ENCODE data around the gene FAIM2.
"Not testable (repeated sequence)": the region's sequence is repeated elsewhere in the genome, so short reads cannot be mapped to it uniquely, and the experiment has no call there.

Gene FAIM2

DNA sequence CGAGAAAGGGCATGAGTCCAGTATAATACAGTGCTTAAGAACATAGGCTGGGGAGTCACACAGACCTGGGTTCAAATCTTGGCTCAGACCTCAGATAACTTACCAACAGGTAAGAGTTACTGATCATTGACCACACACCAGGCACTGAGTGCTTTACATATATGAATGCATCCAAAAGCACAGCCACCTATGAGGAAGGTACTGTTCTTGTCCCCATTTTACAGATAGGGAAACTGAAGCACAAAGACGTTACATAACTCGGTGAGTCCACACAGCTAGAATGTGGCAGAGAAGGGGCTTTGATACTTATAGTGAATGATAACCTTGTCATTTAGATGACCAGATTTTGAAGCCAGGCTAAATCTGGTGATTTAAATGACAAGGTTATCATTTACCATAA, 27.6 kb downstream of the FAIM2 start:
- TF ChIP-seq TAF1 (IDR thresholded peaks at IDR 0.05; ENCODE audit: low read depth, low read length), result no peak
- no peak for TF ChIP-seq PAX5 (IDR thresholded peaks at IDR 0.05; ENCODE audit: insufficient read depth, low read length, severe bottlenecking)
- no peak for TF ChIP-seq POLR2AphosphoS5 (IDR thresholded peaks at IDR 0.05; ENCODE audit: low read depth, low read length)
- TF ChIP-seq SPI1 (IDR thresholded peaks at IDR 0.05; ENCODE audit: low read depth, low read length), result no peak
- no peak for TF ChIP-seq POU2F2 (IDR thresholded peaks at IDR 0.05; ENCODE audit: low read depth, low read length)
- TF ChIP-seq POLR2A (IDR thresholded peaks at IDR 0.05; ENCODE audit: low read depth, low read length), result no peak
- DNase-seq (ENCODE audit: insufficient read length, low spot score) (no peak), FAIRE-seq (no peak)

DNA sequence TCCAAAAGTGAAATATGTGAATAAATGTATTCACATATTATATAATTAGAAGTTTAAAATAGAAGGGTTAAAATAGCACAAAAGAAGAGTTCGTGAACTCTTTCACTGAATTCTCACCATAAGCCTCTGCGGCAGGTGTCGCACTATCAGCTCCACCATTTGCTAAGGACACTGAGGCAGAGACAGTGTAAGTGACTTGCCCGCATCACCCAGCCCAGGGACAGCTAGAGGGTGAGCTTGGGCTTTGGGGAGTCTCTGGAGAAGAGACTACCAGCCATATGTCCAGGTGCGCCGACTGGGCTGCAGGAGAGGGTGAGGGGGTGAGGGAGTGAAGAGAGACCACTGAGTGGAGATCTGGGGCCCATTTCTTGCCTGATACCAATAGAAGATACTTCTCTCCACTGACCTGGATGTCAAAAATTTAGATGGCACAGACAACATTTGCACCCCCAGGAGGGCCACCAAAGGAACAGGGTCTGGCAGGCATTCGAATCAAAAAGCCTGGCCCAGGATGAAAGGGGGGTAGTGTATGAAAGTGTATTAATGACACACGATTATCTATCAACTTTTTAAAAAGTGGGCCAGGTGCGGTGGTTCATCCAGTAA, 28.5 kb downstream of the FAIM2 start:
- no peak for DNase-seq (ENCODE audit: insufficient read length, low spot score)
- no peak for FAIRE-seq
- no peak for TF ChIP-seq TAF1 (IDR thresholded peaks at IDR 0.05; ENCODE audit: low read depth, low read length)
- no peak for TF ChIP-seq PAX5 (IDR thresholded peaks at IDR 0.05; ENCODE audit: insufficient read depth, low read length, severe bottlenecking)
- no peak for TF ChIP-seq POLR2A (IDR thresholded peaks at IDR 0.05; ENCODE audit: low read depth, low read length)

DNA sequence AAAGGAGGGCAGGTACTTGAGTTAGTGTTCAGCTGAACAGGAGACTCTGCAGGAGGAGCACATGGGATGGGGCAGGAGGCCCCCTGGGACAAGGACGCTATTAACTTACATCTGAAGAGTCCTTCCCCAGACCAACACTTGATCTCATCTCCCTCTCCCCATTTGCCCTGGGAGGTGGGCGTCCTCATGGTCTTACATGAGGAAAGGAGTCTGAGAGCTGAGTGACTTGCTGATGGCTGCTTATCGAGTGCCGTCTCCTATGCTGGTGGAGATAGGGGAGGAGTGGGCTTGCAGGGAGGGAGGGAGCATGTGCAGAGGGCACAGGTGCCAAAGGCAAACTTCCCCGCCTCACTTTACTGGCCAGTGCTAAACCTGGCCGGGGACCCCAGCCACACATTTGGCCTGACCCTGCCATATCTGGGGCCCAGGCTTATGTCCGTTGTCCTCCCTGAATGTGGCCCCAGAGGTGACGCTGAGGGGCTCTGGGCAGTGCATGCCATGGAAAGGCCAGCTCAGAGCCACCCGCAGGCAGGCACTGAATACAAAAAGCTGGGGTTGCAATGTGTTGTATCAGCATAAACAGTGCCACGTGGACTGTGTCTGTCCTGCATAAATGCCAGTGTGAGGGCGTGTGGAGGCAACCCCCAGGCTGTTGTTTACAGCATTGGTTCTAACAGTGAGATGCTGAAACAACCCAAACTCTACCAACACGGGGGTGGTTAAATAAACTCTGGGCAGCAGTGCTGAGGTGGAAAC, 29.4 kb downstream of the FAIM2 start:
- FAIRE-seq (no peak), DNase-seq (ENCODE audit: insufficient read length, low spot score) (no peak)
- no peak for TF ChIP-seq SPI1 (IDR thresholded peaks at IDR 0.05; ENCODE audit: low read depth, low read length)
- TF ChIP-seq POLR2AphosphoS5 (IDR thresholded peaks at IDR 0.05; ENCODE audit: low read depth, low read length), result no peak
- no peak for TF ChIP-seq POLR2A (IDR thresholded peaks at IDR 0.05; ENCODE audit: low read depth, low read length)
- no peak for TF ChIP-seq PAX5 (IDR thresholded peaks at IDR 0.05; ENCODE audit: insufficient read depth, low read length, severe bottlenecking)
- TF ChIP-seq TAF1 (IDR thresholded peaks at IDR 0.05; ENCODE audit: low read depth, low read length), result no peak
- no peak for TF ChIP-seq POU2F2 (IDR thresholded peaks at IDR 0.05; ENCODE audit: low read depth, low read length)

DNA sequence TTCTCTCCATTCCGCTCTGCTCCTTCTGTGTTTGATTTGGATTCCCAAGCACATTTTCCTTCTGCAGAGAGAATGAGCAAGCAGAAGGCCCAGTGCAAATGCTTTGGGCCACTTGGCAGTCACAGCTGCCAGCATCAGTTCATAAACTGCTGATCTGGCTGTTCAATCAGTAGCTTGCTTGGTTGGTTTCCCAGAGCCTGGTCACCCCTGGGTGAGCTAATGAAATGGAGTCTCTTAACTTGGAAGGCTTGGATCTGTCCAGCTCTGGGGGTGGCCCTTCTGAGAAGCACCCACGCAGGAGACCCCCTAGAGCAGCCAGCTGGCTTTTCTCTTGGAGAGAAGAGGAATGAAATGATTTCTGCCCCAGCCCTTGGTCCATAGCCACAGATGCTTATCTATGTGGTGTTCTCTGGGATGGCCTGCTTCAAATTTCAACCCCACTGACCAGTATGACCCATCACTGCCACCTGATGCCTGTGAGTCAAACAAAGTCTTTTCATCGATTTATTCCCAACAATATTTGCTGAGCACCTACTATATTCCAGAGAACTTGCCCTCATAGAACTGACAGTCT, 30.3 kb downstream of the FAIM2 start:
- no peak for TF ChIP-seq POLR2AphosphoS5 (IDR thresholded peaks at IDR 0.05; ENCODE audit: low read depth, low read length)
- no peak for TF ChIP-seq SPI1 (IDR thresholded peaks at IDR 0.05; ENCODE audit: low read depth, low read length)
- no peak for TF ChIP-seq POU2F2 (IDR thresholded peaks at IDR 0.05; ENCODE audit: low read depth, low read length)
- no peak for FAIRE-seq

DNA sequence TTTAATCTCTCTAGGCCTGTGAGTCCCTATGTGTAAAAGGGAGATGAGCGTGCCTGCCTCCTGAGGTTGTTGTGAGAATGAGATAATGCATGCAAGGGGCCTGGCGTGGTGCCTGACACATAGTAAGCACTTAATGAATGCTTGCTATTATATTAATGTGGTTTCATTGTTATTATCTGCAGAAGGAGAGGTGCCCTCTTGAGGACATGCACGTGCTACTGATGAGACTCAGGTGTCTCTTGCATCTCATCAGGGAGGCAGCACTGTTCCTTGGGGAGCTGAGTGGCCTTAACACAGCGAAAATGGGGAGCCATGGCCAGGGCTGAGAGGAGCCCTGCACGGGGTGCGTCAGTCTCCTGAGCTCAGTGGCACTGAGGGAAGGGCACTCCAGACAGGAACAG, 30.9 kb downstream of the FAIM2 start:
- TF ChIP-seq SPI1 (IDR thresholded peaks at IDR 0.05; ENCODE audit: low read depth, low read length) (no peak), POLR2A (IDR thresholded peaks at IDR 0.05; ENCODE audit: low read depth, low read length) (no peak), TAF1 (IDR thresholded peaks at IDR 0.05; ENCODE audit: low read depth, low read length) (no peak), POLR2AphosphoS5 (IDR thresholded peaks at IDR 0.05; ENCODE audit: low read depth, low read length) (no peak), PAX5 (IDR thresholded peaks at IDR 0.05; ENCODE audit: insufficient read depth, low read length, severe bottlenecking) (no peak), POU2F2 (IDR thresholded peaks at IDR 0.05; ENCODE audit: low read depth, low read length) (no peak)
- no peak for DNase-seq (ENCODE audit: insufficient read length, low spot score)
- no peak for FAIRE-seq

More for the DNA sequence above, 30.3 kb downstream of the FAIM2 start:
- DNase-seq (ENCODE audit: insufficient read length, low spot score), result no peak

DNA sequence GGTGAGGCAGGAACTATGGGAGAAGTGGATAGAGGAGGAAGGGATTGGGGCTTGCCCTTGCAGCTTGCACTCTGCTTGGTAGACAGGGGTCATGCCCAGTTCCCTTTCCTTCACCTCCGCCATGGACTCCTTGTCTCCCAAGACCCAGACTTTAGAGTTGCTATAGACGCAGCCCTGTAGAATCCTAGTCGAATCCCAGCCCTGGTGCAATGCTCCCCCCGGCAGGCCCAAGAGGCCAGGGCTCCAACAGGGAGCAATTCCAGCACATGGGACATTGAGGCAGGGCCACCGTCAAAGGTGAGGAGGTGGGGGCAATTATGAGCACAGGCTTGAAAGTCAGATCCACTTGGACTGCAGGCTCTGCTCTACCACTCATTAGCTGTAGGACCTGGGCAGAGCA, 31.3 kb downstream of the FAIM2 start:
- DNase-seq (ENCODE audit: insufficient read length, low spot score), result no peak
- no peak for TF ChIP-seq POLR2AphosphoS5 (IDR thresholded peaks at IDR 0.05; ENCODE audit: low read depth, low read length)
- no peak for TF ChIP-seq POLR2A (IDR thresholded peaks at IDR 0.05; ENCODE audit: low read depth, low read length)
- TF ChIP-seq POU2F2 (IDR thresholded peaks at IDR 0.05; ENCODE audit: low read depth, low read length), result no peak
- no peak for TF ChIP-seq PAX5 (IDR thresholded peaks at IDR 0.05; ENCODE audit: insufficient read depth, low read length, severe bottlenecking)
- TF ChIP-seq SPI1 (IDR thresholded peaks at IDR 0.05; ENCODE audit: low read depth, low read length), result no peak
- no peak for TF ChIP-seq TAF1 (IDR thresholded peaks at IDR 0.05; ENCODE audit: low read depth, low read length)
- no peak for FAIRE-seq

DNA sequence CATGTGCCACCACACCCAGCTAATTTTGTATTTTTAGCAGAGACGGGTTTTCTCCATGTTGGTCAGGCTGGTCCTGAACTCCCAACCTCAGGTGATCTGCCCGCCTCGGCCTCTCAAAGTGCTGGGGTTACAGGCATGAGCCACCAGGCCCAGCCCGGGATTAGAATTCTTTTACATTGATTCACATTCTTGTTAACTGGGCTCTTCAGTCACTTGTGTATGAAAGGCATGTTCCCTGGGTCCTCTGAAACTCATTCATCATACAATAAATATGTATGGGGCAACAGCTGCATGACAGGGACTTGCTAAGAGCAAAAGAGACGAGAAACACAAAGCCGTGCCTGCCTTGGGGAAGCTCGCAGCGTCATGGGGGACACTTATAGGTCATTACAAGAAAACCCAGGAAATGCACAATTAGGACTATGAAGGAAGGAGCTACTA, 31.9 kb downstream of the FAIM2 start:
- FAIRE-seq; DNase-seq (ENCODE audit: insufficient read length, low spot score): not testable (repeated sequence)

DNA sequence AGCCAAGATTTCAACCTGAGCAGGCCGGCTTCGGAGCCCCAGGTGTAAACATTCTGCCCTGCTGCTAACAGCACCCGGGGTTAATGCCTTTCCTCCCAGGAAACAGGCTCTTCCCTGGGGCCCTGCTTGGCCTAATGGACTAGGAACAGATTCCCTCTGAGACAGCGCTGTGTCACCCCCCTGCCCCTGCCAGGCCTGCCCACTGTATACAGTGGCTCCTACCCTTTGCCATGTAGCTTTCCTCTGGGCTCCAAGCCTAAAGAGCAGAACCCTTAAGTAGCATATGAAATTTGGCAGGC, 32.5 kb downstream of the FAIM2 start:
- TF ChIP-seq POLR2A (IDR thresholded peaks at IDR 0.05; ENCODE audit: low read depth, low read length), result no peak
- TF ChIP-seq SPI1 (IDR thresholded peaks at IDR 0.05; ENCODE audit: low read depth, low read length), result no peak
- no peak for TF ChIP-seq PAX5 (IDR thresholded peaks at IDR 0.05; ENCODE audit: insufficient read depth, low read length, severe bottlenecking)
- no peak for TF ChIP-seq POLR2AphosphoS5 (IDR thresholded peaks at IDR 0.05; ENCODE audit: low read depth, low read length)
- TF ChIP-seq POU2F2 (IDR thresholded peaks at IDR 0.05; ENCODE audit: low read depth, low read length), result no peak
- TF ChIP-seq TAF1 (IDR thresholded peaks at IDR 0.05; ENCODE audit: low read depth, low read length), result no peak
- DNase-seq (ENCODE audit: insufficient read length, low spot score), result no peak

DNA sequence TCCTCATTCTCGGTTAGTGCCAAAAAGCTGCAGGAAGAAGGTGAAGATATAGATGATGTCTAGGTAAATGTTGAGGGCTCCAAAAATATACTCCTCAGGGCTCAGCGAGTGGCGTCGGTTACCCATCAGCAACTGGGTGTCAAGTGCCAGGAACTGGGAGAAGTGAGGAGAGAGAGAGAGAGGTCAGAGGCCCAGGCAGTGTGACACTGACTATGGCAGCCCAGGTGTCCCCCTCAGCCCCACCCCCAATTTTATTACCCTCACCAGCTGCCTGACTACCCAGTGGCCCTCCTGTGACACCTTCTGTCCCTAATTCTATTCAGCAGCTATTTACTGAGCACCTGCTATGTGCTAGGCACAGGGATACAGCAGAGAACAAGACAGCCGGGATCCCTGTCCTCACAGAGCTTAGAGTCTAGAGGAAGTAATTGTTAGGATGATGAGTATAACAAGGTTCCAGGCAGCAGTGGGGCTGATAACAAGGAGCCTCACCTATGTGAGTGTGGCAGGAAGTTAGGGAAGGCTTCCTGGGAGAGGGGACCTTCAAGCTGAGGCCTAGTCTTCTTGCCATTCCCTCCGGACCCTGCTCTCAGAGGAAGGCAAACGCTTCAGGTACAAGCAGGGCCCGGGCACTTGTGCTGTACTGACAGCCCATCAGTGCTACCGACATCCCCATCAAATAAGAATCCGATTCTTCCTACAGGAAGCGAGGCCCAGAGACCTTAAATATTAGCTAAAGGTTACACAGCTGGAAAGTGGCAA, 33.0 kb downstream of the FAIM2 start:
- no peak for DNase-seq (ENCODE audit: insufficient read length, low spot score)
- no peak for FAIRE-seq
- no peak for TF ChIP-seq POLR2A (IDR thresholded peaks at IDR 0.05; ENCODE audit: low read depth, low read length)
- no peak for TF ChIP-seq POLR2AphosphoS5 (IDR thresholded peaks at IDR 0.05; ENCODE audit: low read depth, low read length)
- TF ChIP-seq POU2F2 (IDR thresholded peaks at IDR 0.05; ENCODE audit: low read depth, low read length), result no peak
- TF ChIP-seq SPI1 (IDR thresholded peaks at IDR 0.05; ENCODE audit: low read depth, low read length), result no peak
- TF ChIP-seq PAX5 (IDR thresholded peaks at IDR 0.05; ENCODE audit: insufficient read depth, low read length, severe bottlenecking), result no peak
- no peak for TF ChIP-seq TAF1 (IDR thresholded peaks at IDR 0.05; ENCODE audit: low read depth, low read length)

More for the DNA sequence above, 32.5 kb downstream of the FAIM2 start:
- FAIRE-seq, result no peak
